Ramos (cell line): ENCODE measurements around the gene PIGR.

Source experiments
- in situ Hi-C: fragments of 300-500 bp; cut with MboI; formaldehyde crosslinking; loops from one replicate; pipeline ENCODE4 v1.14.3; 2022; ENCODE audit warnings: low sequenced_read_pairs; ENCODE audit not compliant: unreplicated experiment

The PIGR gene

DNA sequence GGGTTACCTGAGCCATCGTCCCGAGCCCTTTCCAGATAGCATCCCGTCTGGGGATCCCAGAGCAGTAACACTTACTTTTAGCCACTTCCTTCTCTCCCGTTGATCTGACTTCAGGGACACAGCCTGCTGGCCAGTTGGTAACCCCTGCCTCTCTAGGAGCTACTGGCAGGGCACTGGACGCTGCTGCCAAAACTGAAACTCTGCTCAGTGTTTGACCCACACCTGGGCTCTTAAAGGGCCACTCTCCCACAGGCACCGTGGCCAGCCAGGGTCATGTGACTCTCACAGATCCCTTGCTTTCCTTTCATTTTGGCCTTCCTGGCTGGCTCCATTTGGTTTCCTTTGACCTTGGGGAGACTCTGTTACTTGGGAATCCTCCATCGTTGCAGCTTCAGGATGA is at the start of gene PIGR:
Gene PIGR (minus strand): TSS at position 206 of the 400 bp plus-strand sequence. CDS start 5,935 bp downstream, outside the sequence.
- in situ Hi-C loops, result no loop called here

GRCh38 chr1:206992790-206993189 is 46.5 kb upstream of the PIGR start:
- in situ Hi-C loops, result no loop called here

DNA sequence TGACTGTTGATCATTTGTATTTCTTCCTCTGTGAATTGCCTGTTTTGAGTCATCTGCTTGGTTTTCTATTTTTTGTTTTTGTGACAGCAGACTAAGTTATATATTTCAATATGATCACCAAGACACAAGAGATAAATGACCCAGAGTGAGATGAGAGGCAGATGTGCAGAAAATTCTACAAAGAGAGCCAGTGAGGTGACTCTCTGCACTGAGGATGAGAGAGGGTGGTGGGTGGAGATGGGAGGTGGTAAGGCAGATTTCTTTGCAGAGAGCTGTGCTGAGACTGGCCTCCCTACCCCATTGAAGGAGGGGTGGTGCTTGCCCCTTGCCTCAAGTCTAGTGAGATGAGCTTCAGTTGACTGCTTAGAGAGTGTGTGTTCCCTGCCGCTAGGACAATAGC is 41.6 kb upstream of the PIGR start:
- in situ Hi-C loops, result no loop called here

DNA sequence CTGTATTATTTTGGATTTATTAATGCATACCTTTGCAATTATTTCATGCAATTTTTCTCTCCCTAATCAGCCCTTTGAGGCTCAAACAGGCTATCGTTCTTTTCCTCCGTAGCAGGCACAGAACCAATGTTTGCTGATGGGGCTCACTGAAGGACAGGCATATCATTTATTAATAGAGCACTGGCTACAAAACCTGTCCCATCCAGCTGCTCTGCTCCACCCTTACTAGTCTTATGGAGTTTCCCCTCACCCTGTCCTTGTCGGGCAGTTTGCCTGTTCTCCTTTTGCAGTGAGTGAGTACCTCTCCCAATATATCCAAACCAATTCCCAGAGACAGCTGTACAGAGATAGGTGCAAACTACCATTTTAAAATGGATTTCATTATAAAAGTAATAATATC is 40.6 kb upstream of the PIGR start:
- in situ Hi-C loops, result no loop called here

DNA sequence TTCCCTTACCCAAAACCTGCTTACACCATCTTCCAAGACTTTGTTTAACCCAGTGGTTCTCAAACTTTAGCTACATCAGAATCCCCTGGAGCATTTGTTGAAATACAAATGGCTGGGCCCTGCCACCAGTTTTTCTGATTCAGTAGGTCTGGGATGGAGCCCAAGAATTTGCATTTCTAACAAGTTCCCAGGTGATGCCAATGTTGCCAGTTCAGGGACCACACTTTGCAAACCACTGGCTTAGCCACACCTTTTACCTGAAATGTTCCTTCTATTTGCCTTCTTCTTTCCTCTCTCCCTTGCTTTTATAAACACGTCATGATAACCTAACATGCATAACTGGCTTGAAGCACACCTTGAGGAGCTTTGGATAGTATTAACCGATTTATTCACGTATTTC is 40.1 kb upstream of the PIGR start:
- in situ Hi-C loops, result no loop called here

- in situ Hi-C loops, result no loop called here
These were observed 39.0 kb upstream of the PIGR start for GRCh38 chr1:206985162-206985749.

DNA sequence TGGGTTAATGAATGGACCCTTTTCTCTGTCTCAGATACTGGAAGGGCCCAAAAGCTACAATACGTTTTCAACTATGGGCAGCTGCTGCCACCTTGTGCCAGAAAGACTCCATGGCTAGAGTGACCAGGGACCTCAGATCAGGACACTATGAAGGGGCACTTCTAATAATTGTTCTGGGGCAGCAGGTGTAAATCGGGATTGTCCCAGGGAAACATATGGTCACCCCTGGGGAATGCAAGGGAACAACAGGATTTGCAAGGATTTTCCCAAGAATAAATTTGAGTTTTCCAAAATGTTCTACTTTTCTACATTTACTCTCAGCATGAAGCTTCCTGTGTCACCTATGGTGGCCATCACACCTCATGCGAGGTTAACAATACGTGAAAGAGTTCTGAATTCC is 36.0 kb upstream of the PIGR start:
- in situ Hi-C loops, result no loop called here

DNA sequence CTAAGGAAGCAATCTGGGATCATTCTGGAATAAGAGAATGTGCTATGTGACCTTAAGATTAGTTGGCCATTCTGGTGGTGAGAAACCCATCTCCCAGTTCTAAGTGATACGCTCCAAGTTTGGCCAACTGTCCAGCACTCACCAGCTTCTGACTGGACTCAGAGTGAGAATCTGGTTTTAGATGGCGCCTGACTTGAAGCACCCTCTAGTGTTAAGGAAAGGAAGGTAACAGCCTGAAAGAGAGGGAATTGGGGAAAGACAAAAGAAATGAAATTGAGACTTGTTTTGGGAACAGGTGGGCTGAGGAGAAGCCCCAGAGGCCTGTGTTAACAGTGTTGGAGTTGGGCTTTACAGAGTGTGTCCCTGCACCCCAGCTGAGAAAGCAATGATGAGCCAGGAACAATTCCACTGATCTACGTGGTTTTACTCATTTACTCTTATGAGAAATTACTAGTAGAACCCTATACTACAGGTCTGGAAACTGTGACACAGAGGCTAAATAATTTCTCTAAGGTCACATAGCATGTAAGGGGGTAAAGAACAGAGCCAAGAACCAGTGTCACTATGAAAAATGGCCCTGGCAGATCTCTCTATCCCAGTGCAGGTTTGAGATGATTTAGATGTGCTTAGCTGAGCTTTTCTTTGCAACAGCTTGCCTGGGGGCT is 33.2 kb upstream of the PIGR start:
- in situ Hi-C loops, result no loop called here

DNA sequence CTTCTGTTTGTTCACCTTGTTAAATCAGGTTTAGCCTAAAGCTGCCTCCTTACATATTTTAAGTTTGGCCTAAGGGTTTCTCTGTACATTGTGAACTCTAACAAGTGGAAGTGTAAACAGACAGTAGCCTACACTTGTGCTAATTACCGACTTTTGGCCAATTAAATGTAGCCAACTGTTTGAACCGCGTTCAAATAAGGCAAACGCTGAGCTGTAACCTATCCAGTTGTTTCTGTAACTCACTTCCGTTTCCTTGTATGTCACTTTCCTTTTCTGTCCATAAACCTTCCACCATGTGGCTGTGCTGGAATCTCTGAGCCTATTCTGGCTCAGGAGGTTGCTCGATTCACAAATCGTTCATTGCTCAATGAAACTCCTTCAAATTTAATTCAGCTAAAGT is 32.0 kb upstream of the PIGR start:
- in situ Hi-C loops, result no loop called here

DNA sequence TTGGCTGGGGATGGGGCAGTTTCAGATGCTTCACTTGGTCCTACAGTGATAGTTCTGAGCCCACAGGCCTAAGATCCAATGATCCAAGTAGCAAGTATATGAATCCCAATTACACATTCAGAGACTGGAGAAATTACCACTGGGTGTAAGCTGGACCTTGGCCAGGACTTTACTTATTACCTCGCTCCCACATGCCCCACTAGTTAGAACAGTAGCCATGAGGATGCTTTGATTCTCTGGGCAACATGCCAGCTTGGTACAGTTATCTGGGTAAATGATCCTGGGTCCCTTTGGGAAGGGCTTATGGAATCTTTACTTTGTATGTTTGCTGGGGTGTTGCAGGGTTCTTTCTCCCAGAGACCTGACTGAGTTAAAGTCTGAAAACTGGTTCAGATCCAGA is 29.0 kb upstream of the PIGR start:
- in situ Hi-C loops, result no loop called here

DNA sequence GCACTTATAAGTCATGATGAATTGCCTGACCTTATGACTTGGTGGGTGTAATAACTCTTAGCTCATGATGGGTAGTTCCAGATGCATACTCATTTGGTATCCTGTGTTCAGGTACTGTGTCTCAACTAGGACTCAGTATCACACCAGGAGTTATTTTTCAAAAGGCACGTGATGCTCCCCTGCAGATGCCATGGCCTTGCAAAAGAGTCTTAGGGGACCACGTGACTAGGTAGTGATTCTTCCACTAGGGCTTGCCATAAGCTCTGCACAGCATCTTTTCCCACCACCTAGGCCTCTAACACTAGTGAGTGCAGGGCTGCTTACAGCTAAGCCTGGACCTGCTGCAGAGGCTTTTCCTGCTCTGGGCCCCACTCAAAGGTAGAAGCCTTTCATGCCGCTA is 27.9 kb upstream of the PIGR start:
- in situ Hi-C loops, result no loop called here

GRCh38 chr1:206972728-206973127 is 26.5 kb upstream of the PIGR start:
- in situ Hi-C loops, result no loop called here

DNA sequence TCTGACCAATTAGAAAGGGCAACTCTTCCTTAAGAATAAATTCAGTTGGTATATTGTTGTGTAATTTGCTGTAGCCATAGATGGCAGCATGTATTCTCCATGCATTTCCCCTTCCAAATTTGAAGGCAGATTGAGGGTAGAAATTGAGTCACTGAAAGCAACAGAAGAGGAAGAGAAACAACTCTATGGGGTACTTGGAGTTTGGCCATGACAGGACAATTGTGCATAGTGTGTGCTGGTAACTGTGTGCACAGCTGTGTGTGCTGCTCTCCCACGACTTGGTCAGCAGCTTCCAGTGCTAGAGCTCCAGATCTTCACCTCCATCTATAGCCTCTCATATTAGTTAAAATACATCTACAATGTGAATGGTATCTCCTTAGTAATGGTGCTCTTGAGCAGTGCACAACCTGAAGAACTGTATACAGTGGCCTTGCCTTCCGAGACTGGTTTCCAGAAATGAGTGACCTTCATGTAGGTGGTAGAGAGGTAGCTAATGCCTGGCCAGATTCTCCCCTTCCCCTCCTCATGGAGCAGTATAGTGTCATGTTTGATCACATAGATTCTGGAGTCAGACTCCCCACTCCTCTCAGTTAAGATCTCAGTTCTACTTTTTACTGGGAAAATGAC is 24.9 kb upstream of the PIGR start:
- in situ Hi-C loops, result no loop called here

DNA sequence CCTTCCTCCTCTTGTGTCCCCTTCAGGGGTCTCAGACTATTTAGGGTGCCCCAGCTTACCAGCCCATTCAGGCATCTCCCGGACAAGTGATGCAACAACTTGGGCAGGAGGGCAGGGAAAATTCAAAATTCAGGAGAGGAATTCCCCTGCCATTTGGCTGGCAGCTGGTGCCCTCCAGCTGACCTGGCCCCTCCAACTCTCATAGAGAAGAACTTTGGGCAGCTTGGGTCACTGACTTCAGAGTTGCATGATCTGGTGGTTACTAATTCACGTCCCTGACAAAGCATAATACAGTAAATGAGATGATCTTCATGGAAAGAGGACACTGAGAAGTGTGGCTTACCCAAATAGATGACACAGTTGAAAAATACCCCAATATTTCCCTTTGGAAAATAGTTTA is 24.2 kb upstream of the PIGR start, which contains the start of gene FCAMR:
Gene FCAMR (minus strand): TSS at position 15 of the 400 bp plus-strand sequence. CDS start 335 bp downstream, outside the sequence.
- in situ Hi-C loops, result no loop called here

DNA sequence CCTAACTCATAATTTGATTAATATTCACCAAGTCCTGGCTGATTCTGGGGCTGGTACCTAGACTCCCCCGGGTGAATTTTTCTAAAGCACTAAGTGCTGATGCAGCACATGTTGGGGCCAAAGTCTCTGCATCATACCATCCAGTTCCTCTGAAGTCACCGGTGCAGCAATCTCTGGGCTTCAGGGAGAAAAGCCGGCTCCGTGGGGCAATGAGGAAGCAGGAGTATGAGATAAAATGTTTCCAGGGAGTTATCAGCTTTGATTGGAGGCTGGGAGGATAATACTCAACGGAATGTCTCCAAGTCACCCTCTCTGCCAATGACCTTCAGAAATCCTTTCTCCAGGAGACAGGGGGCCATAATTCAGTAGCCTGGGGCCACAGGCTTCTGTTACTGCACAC is 22.8 kb upstream of the PIGR start:
- in situ Hi-C loops, result no loop called here

DNA sequence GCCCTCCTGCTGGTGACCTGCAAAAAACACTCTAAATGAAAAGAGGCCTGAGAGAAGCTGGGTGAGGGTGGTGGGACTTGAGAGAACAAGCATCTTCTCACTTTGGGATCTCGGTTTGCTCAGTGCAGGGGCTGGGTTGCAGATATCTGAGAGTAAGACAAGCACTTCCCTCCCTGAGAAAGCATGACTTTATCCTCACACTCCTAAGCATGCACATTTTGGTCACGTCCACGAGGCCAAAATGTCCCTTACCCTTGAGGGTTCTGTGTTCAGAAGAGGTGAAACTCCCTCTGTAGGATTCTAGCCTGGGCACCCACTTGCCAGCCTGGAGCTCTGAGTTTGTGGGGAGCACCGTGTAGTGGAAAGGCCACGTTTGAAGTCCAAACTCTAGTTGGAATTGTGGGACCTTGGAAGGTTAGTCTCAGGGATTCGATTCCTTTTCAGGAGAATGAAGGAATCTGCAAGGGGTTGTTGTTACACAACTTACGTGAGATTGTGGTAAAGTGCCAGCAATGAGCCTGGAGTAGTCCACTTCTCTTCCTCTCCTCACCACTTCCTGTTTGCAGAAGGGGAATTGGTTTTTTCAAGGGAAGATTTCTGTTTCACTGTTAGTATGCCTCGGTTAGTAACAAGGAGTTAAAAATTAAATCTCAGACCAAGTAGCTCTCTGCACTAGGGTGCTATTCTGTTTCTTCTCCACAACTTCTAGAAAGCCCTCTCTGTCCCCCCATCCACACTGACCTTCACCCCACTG is 21.0 kb upstream of the PIGR start:
- in situ Hi-C loops, result no loop called here

GRCh38 chr1:206965781-206966180 is 19.5 kb upstream of the PIGR start:
- in situ Hi-C loops, result no loop called here

DNA sequence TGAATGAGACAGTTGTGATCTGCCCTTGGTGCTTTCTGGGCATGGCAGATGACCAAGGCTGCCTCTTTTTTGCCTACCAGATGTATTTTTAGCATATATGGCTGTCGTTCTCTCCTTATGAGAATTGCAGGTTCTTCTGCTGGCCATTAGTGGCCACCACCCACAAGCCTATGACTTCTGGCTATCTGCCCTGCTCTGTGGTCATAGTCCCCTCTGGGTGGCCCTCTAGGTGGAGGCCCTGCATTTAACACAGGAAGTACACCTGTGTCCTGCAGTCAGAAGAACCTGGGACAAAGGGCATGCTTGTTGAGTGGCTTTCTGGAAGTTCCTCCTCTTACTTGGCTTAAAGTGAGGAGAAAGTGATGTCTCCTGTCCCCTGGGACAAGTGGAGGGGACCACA is 17.5 kb upstream of the PIGR start:
- in situ Hi-C loops, result no loop called here

DNA sequence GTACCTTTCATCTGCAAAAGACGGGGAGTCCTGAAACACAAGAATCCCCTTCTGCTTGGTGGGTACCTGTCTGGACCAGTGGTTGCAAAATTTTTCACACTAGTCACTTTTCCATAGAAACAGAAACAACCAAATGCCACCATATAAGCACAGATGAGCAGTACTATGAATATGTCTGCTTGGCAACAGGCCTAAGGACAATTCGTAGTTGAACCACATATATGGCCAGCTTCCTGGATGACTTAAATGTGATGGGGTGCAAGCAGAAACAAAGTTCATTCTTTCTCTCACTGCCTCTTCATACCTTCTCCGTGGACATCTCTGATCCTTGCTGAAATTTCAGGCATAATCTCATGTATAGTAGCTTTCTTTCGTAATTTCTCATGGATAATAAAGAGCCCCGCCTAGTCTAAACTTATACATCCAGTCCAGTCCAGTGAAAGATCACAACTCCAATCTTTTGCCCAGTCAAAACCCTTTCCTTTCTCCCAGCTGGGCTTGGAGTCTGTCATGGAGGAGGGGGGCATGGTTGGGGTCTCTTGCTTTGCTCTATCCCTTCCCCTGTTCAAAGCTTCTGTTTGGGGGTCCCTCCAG is 16.9 kb upstream of the PIGR start:
- in situ Hi-C loops, result no loop called here

DNA sequence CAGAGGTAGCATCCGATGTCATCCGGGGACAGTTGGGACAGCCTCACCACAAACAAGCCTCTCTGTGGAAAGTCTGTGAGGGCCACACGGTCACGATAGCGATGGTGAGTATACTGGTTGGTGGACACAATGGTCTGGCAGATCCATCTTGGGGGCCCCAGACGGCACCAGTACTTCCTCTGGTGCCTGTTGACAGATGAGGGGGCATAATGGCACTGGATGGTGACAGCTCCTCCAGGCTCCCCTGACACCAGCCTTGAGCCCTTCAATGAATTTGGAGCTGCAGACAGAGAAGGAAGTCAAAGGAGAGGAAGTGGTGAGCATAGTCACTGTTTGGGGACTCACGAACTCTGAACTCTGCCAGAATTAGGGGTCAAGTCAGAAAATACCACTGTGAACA is 16.0 kb upstream of the PIGR start:
- in situ Hi-C loops, result no loop called here

DNA sequence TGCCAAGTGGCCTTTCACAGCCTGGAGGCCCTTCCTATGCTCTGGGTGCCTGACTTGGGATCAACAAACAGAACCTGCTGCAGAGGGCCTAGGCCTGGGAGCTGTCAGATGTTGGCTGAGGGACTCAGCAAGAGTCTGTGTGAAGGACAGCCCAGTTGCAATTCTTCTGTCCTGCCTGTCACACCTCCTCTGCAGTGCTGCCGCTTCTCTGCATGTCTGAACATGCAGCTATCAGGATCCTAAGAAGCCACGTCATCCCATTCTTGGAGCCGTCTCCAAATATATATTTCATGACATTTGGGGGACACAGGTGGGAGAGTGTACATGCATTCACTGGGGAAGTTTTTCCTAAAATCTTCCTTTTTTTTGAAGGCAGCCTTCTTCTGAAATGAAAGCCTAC is 15.4 kb upstream of the PIGR start:
- in situ Hi-C loops, result no loop called here
